NCI-H2171 treated with DMSO at 0.1 percent for 48 hours (cell line): ENCODE measurements around the gene ITGA2.

Source experiments
- DNase-seq: peaks from one replicate; lab custom pipeline; 2025; lab: John Stamatoyannopoulos, UW

ITGA2 gene

GRCh38 chr5:53017794-53018391, 28.7 kb downstream of the ITGA2 start:
- DNase-seq = no peak

- DNase-seq = no peak
These were observed 30.2 kb downstream of the ITGA2 start for GRCh38 chr5:53019320-53019719.

GRCh38 chr5:53022930-53023511, 33.9 kb downstream of the ITGA2 start:
- DNase-seq = no peak

GRCh38 chr5:53023969-53024368, 34.8 kb downstream of the ITGA2 start:
- no peak for DNase-seq

GRCh38 chr5:53024535-53024934, 35.4 kb downstream of the ITGA2 start:
- no peak for DNase-seq

GRCh38 chr5:53025487-53025886, 36.3 kb downstream of the ITGA2 start:
- no peak for DNase-seq

- DNase-seq = peak; percentile 62
These were observed 38.8 kb downstream of the ITGA2 start for GRCh38 chr5:53027913-53028312.

GRCh38 chr5:53029608-53030007, 40.5 kb downstream of the ITGA2 start:
- DNase-seq = no peak

- DNase-seq = no peak
These were observed 41.7 kb downstream of the ITGA2 start for GRCh38 chr5:53030893-53031292.

- DNase-seq = no peak
These were observed 42.5 kb downstream of the ITGA2 start for GRCh38 chr5:53031695-53032096.

GRCh38 chr5:53032188-53032587, 43.0 kb downstream of the ITGA2 start:
- no peak for DNase-seq

GRCh38 chr5:53034832-53035231, 45.7 kb downstream of the ITGA2 start:
- no peak for DNase-seq

- DNase-seq = no peak
These were observed 46.8 kb downstream of the ITGA2 start for GRCh38 chr5:53035868-53036381.

GRCh38 chr5:53037141-53037859, 48.1 kb downstream of the ITGA2 start:
- no peak for DNase-seq

GRCh38 chr5:53038196-53038847, 49.2 kb downstream of the ITGA2 start:
- no peak for DNase-seq

- no peak for DNase-seq
These were observed 50.7 kb downstream of the ITGA2 start for GRCh38 chr5:53039855-53040254.

GRCh38 chr5:53041071-53041692, 52.0 kb downstream of the ITGA2 start:
- no peak for DNase-seq

GRCh38 chr5:53041740-53042139, 52.6 kb downstream of the ITGA2 start:
- no peak for DNase-seq

- DNase-seq = no peak
These were observed 56.1 kb downstream of the ITGA2 start for GRCh38 chr5:53045263-53045662.

GRCh38 chr5:53048248-53048647, 59.1 kb downstream of the ITGA2 start:
- DNase-seq = no peak

GRCh38 chr5:53052499-53052898, 63.3 kb downstream of the ITGA2 start:
- DNase-seq = no peak

- no peak for DNase-seq
These were observed 64.2 kb downstream of the ITGA2 start for GRCh38 chr5:53053364-53053763.
